GM10266 (cell line): ENCODE data around the gene MTMR3.

Experiments used
- DNase-seq: peaks from one replicate; pipeline ENCODE4 v3.0.0; 2012; ENCODE audit errors: extremely low spot score
- CTCF ChIP-seq: IDR thresholded peaks from 2 replicates; pipeline ENCODE4 v1.5.1; 2012; ENCODE audit warnings: mild to moderate bottlenecking, low read depth; ENCODE audit not compliant: control insufficient read depth, insufficient read depth; ENCODE audit errors: missing control alignments

Gene MTMR3

GRCh38 chr22:29914991-29915533, 32.1 kb downstream of the MTMR3 start:
- no peak for TF ChIP-seq CTCF
- no peak for DNase-seq

- no peak for TF ChIP-seq CTCF
- DNase-seq, result no peak
Measured at GRCh38 chr22:29916007-29916544, 33.1 kb downstream of the MTMR3 start.

- no peak for TF ChIP-seq CTCF
- DNase-seq, result no peak
Measured at GRCh38 chr22:29917052-29917902, 34.3 kb downstream of the MTMR3 start.

GRCh38 chr22:29925402-29925801, 42.4 kb downstream of the MTMR3 start:
- no peak for DNase-seq
- no peak for TF ChIP-seq CTCF

- TF ChIP-seq CTCF, result no peak
- DNase-seq, result no peak
Measured at GRCh38 chr22:29926057-29926456, 43.1 kb downstream of the MTMR3 start.

- no peak for TF ChIP-seq CTCF
- DNase-seq, result no peak
Measured at GRCh38 chr22:29932136-29932535, 49.2 kb downstream of the MTMR3 start.

GRCh38 chr22:29933619-29934018, 50.6 kb downstream of the MTMR3 start:
- no peak for TF ChIP-seq CTCF

More at GRCh38 chr22:29933619-29934018, 50.6 kb downstream of the MTMR3 start:
- DNase-seq, result no peak
